ENCODE results near the gene APOBEC3H. TPM values are rescaled to one million over a fixed set of nuclear protein-coding genes. Genes with fewer than 3 reads are reported as not detected.

Gene APOBEC3H
- total and polyA plus RNA-seq, 2 donors (not counting 3 experiments of a cell fraction or from before 2014, with no cell fraction given) = not detected

GRCh38 chr22:39110631-39111561 is 13.9 kb downstream of the APOBEC3H start:
- Histone ChIP-seq H3K9ac (replicated peaks; ENCODE audit: extremely low read depth, insufficient read depth, low read length) (no peak overlapping the region), H3K4me3 (replicated peaks in 1 of 3; ENCODE audit: insufficient read depth in 1 of 3, low read depth in 1 of 3, low read length in 3 of 3) (no peak overlapping the region), H3K79me2 (ENCODE audit: control insufficient read depth, insufficient read depth, low read length) (no peaks in the 10 kb centered on the region), H2AFZ (ENCODE audit: low read depth, low read length) (no peak overlapping the region), H3K4me2 (ENCODE audit: insufficient read depth, low read length) (no peak overlapping the region), H3K27me3 (ENCODE audit: control insufficient read depth in 2 of 2, insufficient read depth in 2 of 2, low read length in 2 of 2) (peaks cover 21 to 22% of the 10 kb centered on the region in 2 experiments), H3K36me3 (ENCODE audit: control insufficient read depth in 2 of 2, extremely low read depth in 1 of 2, insufficient read depth in 2 of 2, low read length in 2 of 2) (no peaks in the 10 kb centered on the region), H3K4me1 (ENCODE audit: control insufficient read depth, extremely low read depth, insufficient read depth, low read length) (no peaks in the 10 kb centered on the region), H3K27ac (ENCODE audit: insufficient read depth, low read depth, low read length) (no peak overlapping the region), H3K9me3 (replicated peaks; ENCODE audit: control insufficient read depth, insufficient read depth, low read length) (no peaks in the 10 kb centered on the region), H3K9me1 (replicated peaks; ENCODE audit: control insufficient read depth, extremely low read depth, insufficient read depth, low read length) (no peaks in the 10 kb centered on the region), H4K20me1 (replicated peaks; ENCODE audit: control insufficient read depth, extremely low read depth, insufficient read depth, low read length) (no peaks in the 10 kb centered on the region)
- TF ChIP-seq CTCF (IDR thresholded peaks at IDR 0.05; ENCODE audit: extremely low read depth in 1 of 2, insufficient read depth in 1 of 2, low read depth in 1 of 2, low read length in 2 of 2) = no peak
- no peak for TF ChIP-seq JUN (IDR thresholded peaks at IDR 0.05; ENCODE audit: borderline replicate concordance, insufficient read depth, insufficient read length, low read depth)
- TF ChIP-seq FOS (IDR thresholded peaks at IDR 0.05; ENCODE audit: borderline replicate concordance, insufficient read depth, low read length) = no peak
- TF ChIP-seq MYC (IDR thresholded peaks at IDR 0.05; ENCODE audit: low read depth, low read length) = no peak
- no peak for TF ChIP-seq POLR2A (IDR thresholded peaks at IDR 0.05; ENCODE audit: low read depth, low read length)
- no peak for TF ChIP-seq GATA2 (IDR thresholded peaks at IDR 0.05; ENCODE audit: insufficient read depth, insufficient read length, low read depth, low read length)
- no peak for TF ChIP-seq MAX (IDR thresholded peaks at IDR 0.05; ENCODE audit: insufficient read depth, insufficient read length)
- TF ChIP-seq EZH2 (IDR thresholded peaks at IDR 0.05; ENCODE audit: borderline replicate concordance, low read depth, low read length, severe bottlenecking) = no peak
- FAIRE-seq = no peak
- intact Hi-C loops (cut with micrococcal nuclease) (no loop called here), dilution Hi-C loops (cut with MboI; ENCODE audit: extremely low pct_ligation_motif_present, low sequenced_read_pairs) (no loop called here)
- no TSS peak for BruUV-seq (replicated peaks)
- ChIA-PET CTCF (interaction anchor here (0.8 to 1.8 kb wide), 3 partner anchors 11 to 342 kb away, joined by 3 to 6 read pairs (median 3); no protein-coding TSS in a partner anchor), POLR2A (no interaction called here)
- no peak for DNase-seq (ENCODE audit: low read depth, low spot score)
